HepG2 (cell line): ENCODE measurements around the gene PRH2.

ENCODE experiments used
- EP300 ChIP-seq, 3 experiments: sonication (generic) in 1 of 3; formaldehyde crosslinking in 1 of 3; IDR thresholded peaks; 2 replicates each; pipeline versions ENCODE4 v1.5.1 to v1.6.1; 2011 to 2020; ENCODE audit warnings: low read depth in 2 of 3, low read length in 2 of 3, borderline replicate concordance in 1 of 3, improper control_type of control experiment in 1 of 3, mild to moderate bottlenecking in 1 of 3, missing genetic modification reagents in 1 of 3, moderate library complexity in 1 of 3
- EZH2 ChIP-seq: conservative IDR thresholded peaks from 2 replicates; pipeline ENCODE4 v1.6.1; 2012; ENCODE audit warnings: mild to moderate bottlenecking, low read depth, low read length, moderate library complexity
- HIVEP1 ChIP-seq: sonication (generic); formaldehyde crosslinking; IDR thresholded peaks from 2 replicates; pipeline ENCODE4 v1.4.0; 2020; ENCODE audit warnings: mild to moderate bottlenecking, missing genetic modification reagents
- ZNF589 ChIP-seq: sonication (generic); formaldehyde crosslinking; conservative IDR thresholded peaks from 2 replicates; pipeline ENCODE4 v1.8.0; 2022; ENCODE audit warnings: mild to moderate bottlenecking, moderate library complexity, missing genetic modification reagents
- TF ChIP-seq, protein P1 (sequence below): sonication (generic); formaldehyde crosslinking; IDR thresholded peaks from 2 replicates; pipeline ENCODE4 v1.5.0; 2020; ENCODE audit warnings: mild to moderate bottlenecking, missing genetic modification reagents, moderate library complexity
- TF ChIP-seq, protein P2 (sequence below): sonication (generic); formaldehyde crosslinking; IDR thresholded peaks from 2 replicates; pipeline ENCODE4 v1.8.0; 2023; ENCODE audit warnings: mild to moderate bottlenecking, missing genetic modification reagents

DNA sequence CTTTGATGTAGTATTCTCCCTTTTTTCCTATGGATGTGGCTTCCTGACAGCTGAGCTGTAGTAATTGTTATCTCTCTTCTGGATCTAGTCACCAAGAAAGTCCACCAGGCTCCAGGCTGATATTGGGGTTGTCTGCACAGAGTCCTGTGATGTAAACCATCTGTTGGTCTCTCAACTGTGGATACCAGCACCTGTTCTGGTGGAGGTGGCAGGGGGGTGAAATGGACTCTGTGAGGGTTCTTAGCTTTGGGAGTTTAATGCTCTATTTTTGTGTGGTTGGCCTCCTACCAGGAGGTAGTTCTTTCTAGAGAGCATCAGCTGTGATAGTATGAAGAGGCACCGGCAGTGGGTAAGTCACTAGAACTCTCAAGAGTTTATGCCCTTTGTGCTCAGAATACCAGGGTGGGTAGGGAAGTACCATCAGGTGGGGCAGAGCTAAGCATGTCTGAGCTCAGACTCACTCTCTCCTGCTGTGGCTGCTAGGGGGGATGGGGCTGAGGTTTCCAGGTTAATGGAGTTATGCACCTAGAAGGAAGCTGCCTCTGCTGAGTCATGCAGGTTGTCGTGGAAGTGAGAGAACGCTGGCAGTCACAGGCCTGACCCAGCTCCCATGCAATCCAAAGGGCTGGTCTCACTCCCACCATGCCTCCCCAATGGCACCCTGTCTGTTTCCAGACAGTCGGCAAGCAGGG is 13.0 kb downstream of the PRH2 start:
- no peak for TF ChIP-seq HIVEP1
- TF ChIP-seq ZNF589 (CRISPR knock-in tag), result no peak
- TF ChIP-seq, protein P1, sequence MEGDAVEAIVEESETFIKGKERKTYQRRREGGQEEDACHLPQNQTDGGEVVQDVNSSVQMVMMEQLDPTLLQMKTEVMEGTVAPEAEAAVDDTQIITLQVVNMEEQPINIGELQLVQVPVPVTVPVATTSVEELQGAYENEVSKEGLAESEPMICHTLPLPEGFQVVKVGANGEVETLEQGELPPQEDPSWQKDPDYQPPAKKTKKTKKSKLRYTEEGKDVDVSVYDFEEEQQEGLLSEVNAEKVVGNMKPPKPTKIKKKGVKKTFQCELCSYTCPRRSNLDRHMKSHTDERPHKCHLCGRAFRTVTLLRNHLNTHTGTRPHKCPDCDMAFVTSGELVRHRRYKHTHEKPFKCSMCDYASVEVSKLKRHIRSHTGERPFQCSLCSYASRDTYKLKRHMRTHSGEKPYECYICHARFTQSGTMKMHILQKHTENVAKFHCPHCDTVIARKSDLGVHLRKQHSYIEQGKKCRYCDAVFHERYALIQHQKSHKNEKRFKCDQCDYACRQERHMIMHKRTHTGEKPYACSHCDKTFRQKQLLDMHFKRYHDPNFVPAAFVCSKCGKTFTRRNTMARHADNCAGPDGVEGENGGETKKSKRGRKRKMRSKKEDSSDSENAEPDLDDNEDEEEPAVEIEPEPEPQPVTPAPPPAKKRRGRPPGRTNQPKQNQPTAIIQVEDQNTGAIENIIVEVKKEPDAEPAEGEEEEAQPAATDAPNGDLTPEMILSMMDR (CRISPR knock-in tag), result no peak
- TF ChIP-seq EP300 (IDR thresholded peaks at IDR 0.05; ENCODE audit: low read depth in 2 of 2, low read length in 2 of 2), result no peak
- TF ChIP-seq EP300 (CRISPR knock-in tag; IDR thresholded peaks at IDR 0.05; ENCODE audit: borderline replicate concordance), result no peak
- TF ChIP-seq, protein P2, sequence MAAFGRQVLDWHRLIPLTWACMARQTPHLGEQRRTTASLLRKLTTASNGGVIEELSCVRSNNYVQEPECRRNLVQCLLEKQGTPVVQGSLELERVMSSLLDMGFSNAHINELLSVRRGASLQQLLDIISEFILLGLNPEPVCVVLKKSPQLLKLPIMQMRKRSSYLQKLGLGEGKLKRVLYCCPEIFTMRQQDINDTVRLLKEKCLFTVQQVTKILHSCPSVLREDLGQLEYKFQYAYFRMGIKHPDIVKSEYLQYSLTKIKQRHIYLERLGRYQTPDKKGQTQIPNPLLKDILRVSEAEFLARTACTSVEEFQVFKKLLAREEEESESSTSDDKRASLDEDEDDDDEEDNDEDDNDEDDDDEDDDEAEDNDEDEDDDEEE, result no peak
- no peak for TF ChIP-seq EZH2
